GM21381 (cell line): ENCODE measurements around the gene TUBB1.
A peak's percentile ranks its signal among the peaks of the same experiment; 100 is the strongest.
"Not testable (repeated sequence)": the region's sequence is repeated elsewhere in the genome, so short reads cannot be mapped to it uniquely, and the experiment has no call there.

ENCODE experiments used
- ATAC-seq: cut with Tn5 transposase; IDR thresholded peaks from one replicate; pipeline ENCODE4 v1.9.1; 2021; ENCODE audit warnings: mild to moderate bottlenecking, moderate library complexity; ENCODE audit not compliant: unreplicated experiment

Gene TUBB1

GRCh38 chr20:59005523-59006166 is 13.6 kb upstream of the TUBB1 start:
- no peak for ATAC-seq

GRCh38 chr20:59006167-59006863 is 12.9 kb upstream of the TUBB1 start:
- ATAC-seq, result no peak

GRCh38 chr20:59006864-59007664 is 12.2 kb upstream of the TUBB1 start, which contains the start of gene CTSZ:
CTSZ (minus strand) TSS chr20:59007254; CDS start chr20:59007128, 126 bp downstream.
- peak; percentile 29 for ATAC-seq

- ATAC-seq, result peak; percentile 25
Observed at GRCh38 chr20:59007665-59008511, 11.3 kb upstream of the TUBB1 start.

GRCh38 chr20:59008715-59009336 is 10.4 kb upstream of the TUBB1 start:
- ATAC-seq, result no peak

GRCh38 chr20:59010321-59010994 is 8.8 kb upstream of the TUBB1 start:
- ATAC-seq, result no peak

GRCh38 chr20:59010995-59011873 is 8.0 kb upstream of the TUBB1 start:
- ATAC-seq, result no peak

- not testable (repeated sequence) for ATAC-seq
Observed at GRCh38 chr20:59011874-59012157, 7.4 kb upstream of the TUBB1 start.

- ATAC-seq, result no peak
Observed at GRCh38 chr20:59013031-59013951, 5.9 kb upstream of the TUBB1 start.

GRCh38 chr20:59013959-59014608 is 5.1 kb upstream of the TUBB1 start:
- ATAC-seq, result no peak

GRCh38 chr20:59014680-59015389 is 4.4 kb upstream of the TUBB1 start:
- no peak for ATAC-seq

GRCh38 chr20:59015411-59015810 is 3.8 kb upstream of the TUBB1 start:
- no peak for ATAC-seq

GRCh38 chr20:59015812-59016711 is 3.2 kb upstream of the TUBB1 start:
- no peak for ATAC-seq

GRCh38 chr20:59016795-59017492 is 2.3 kb upstream of the TUBB1 start:
- ATAC-seq, result no peak
